C4-2B (cell line): ENCODE results near the gene FERMT3.

Source experiments
- CTCF ChIP-seq: fragments of 450-650 bp; conservative IDR thresholded peaks from 2 replicates; pipeline ENCODE4 v1.5.1; 2017; ENCODE audit warnings: mild to moderate bottlenecking
- ZFX ChIP-seq: fragments of 450-650 bp; IDR thresholded peaks from 2 replicates; pipeline ENCODE4 v1.6.1; 2017

- TF ChIP-seq CTCF (no peak), ZFX (peak; percentile 72; the same call in 1 of the 2 replicates)
These were observed 40.5 kb upstream of the FERMT3 start, which contains the start of gene MACROD1 for GRCh38 chr11:64165842-64166635.
